Breast epithelium (tissue), 4 donors: ENCODE data around the gene CXCL11. TPM values are rescaled to one million over a fixed set of nuclear protein-coding genes. Genes with fewer than 3 reads are reported as not detected.

Experiments used
- DNase-seq, 2 donors: peaks; one replicate each; pipeline ENCODE4 v3.0.0-alpha.2; 2019; ENCODE audit warnings: low spot score in 2 of 2
- H3K27ac ChIP-seq, 2 donors: fragments of 200-600 bp; sonication (generic) in 1 of 2; one replicate each; pipeline ENCODE4 v1.5.1; 2016 to 2019; ENCODE audit warnings: mild to moderate bottlenecking in 1 of 2
- H3K27me3 ChIP-seq, 2 donors: fragments of 200-600 bp; sonication (generic) in 1 of 2; one replicate each; pipeline versions ENCODE4 v1.5.1 to v1.6.0; 2017 to 2019; ENCODE audit warnings: control low read depth in 1 of 2, mild to moderate bottlenecking in 1 of 2
- H3K36me3 ChIP-seq: fragments of 200-600 bp; one replicate; pipeline ENCODE4 v1.5.1; 2019
- H3K4me1 ChIP-seq, 2 donors: fragments of 200-600 bp; sonication (generic); one replicate each; pipeline ENCODE4 v1.5.1; 2016 to 2019; ENCODE audit warnings: control low read depth in 1 of 2
- H3K4me3 ChIP-seq, 3 donors: fragments of 200-600 bp; sonication (generic); 1 replicate in 2 of 3; 2 replicates in 1 of 3; pipeline ENCODE4 v1.5.1; 2016 to 2019; ENCODE audit warnings: mild to moderate bottlenecking in 3 of 3, moderate library complexity in 2 of 3
- H3K9me3 ChIP-seq, 2 donors: fragments of 200-600 bp; sonication (generic) in 1 of 2; one replicate each; pipeline ENCODE4 v1.5.1; 2016 to 2019; ENCODE audit warnings: control low read depth in 1 of 2
- CTCF ChIP-seq, 3 donors: fragments of 450-650 bp; IDR thresholded peaks; one replicate each; pipeline ENCODE4 v1.5.1; 2016 to 2017; ENCODE audit warnings: antibody characterized with exemption in 3 of 3, mild to moderate bottlenecking in 3 of 3, moderate library complexity in 3 of 3
- POLR2A ChIP-seq: fragments of 450-650 bp; IDR thresholded peaks from one replicate; pipeline ENCODE4 v1.6.1; 2016; ENCODE audit warnings: antibody characterized with exemption, mild to moderate bottlenecking, moderate library complexity
- POLR2AphosphoS5 ChIP-seq, 3 donors: sonication (generic); formaldehyde crosslinking; IDR thresholded peaks; one replicate each; pipeline ENCODE4 v1.6.1; 2017; ENCODE audit warnings: antibody characterized with exemption in 3 of 3
- intact Hi-C: fragments of 100-400 bp; cut with DNase I; formaldehyde crosslinking; loops from one replicate; pipeline ENCODE4 v1.15.1; 2023; ENCODE audit warnings: low total_unique reads
- total RNA-seq, 3 donors: library from RNA; depleted of rRNA; stranded (reverse); fragments of >200 nt; gene quantifications; one replicate each; pipeline ENCODE4 v1.1.0, GENCODE V29; 2016

The CXCL11 gene
- total RNA-seq, 3 donors from 2014 or later, result not detected

GRCh38 chr4:76061421-76061820, 25.6 kb upstream of the CXCL11 start:
- intact Hi-C loops, result no loop called here
- no peak for TF ChIP-seq POLR2AphosphoS5 (IDR thresholded peaks at IDR 0.05)
- no peak for TF ChIP-seq CTCF (IDR thresholded peaks at IDR 0.05)
- TF ChIP-seq POLR2A, result no peak
- no peak overlapping the region for H3K4me3 ChIP-seq

GRCh38 chr4:76060506-76060905, 24.6 kb upstream of the CXCL11 start:
- TF ChIP-seq POLR2AphosphoS5 (IDR thresholded peaks at IDR 0.05), result no peak
- TF ChIP-seq CTCF (IDR thresholded peaks at IDR 0.05), result no peak
- TF ChIP-seq POLR2A, result no peak
- Histone ChIP-seq H3K27me3 (no peaks in the 10 kb centered on the region), H3K9me3 (no peaks in the 10 kb centered on the region), H3K27ac (no peak overlapping the region), H3K4me3 (no peak overlapping the region), H3K36me3 (no peaks in the 10 kb centered on the region), H3K4me1 (no peaks in the 10 kb centered on the region)
- DNase-seq, result no peak
- intact Hi-C loops, result no loop called here

More at GRCh38 chr4:76061421-76061820, 25.6 kb upstream of the CXCL11 start:
- H3K27ac ChIP-seq, result no peak overlapping the region
- H3K9me3 ChIP-seq, result no peaks in the 10 kb centered on the region
- no peaks in the 10 kb centered on the region for H3K36me3 ChIP-seq
- H3K4me1 ChIP-seq, result no peaks in the 10 kb centered on the region
- no peak for DNase-seq
- H3K27me3 ChIP-seq, result no peaks in the 10 kb centered on the region

GRCh38 chr4:76059750-76060149, 23.9 kb upstream of the CXCL11 start:
- TF ChIP-seq POLR2AphosphoS5 (IDR thresholded peaks at IDR 0.05), result no peak
- no peak for TF ChIP-seq POLR2A
- no peak for TF ChIP-seq CTCF (IDR thresholded peaks at IDR 0.05)
- no peaks in the 10 kb centered on the region for H3K9me3 ChIP-seq
- intact Hi-C loops, result no loop called here
- H3K27me3 ChIP-seq, result no peaks in the 10 kb centered on the region
- no peak overlapping the region for H3K27ac ChIP-seq
- no peaks in the 10 kb centered on the region for H3K4me1 ChIP-seq
- no peak for DNase-seq
- no peaks in the 10 kb centered on the region for H3K36me3 ChIP-seq
- no peak overlapping the region for H3K4me3 ChIP-seq

- intact Hi-C loops, result no loop called here
- no peaks in the 10 kb centered on the region for H3K9me3 ChIP-seq
- H3K27me3 ChIP-seq, result no peaks in the 10 kb centered on the region
- TF ChIP-seq POLR2A (no peak), CTCF (IDR thresholded peaks at IDR 0.05) (no peak)
- H3K36me3 ChIP-seq, result no peaks in the 10 kb centered on the region
- no peaks in the 10 kb centered on the region for H3K4me1 ChIP-seq
- H3K4me3 ChIP-seq, result no peak overlapping the region
- H3K27ac ChIP-seq, result no peak overlapping the region
- DNase-seq, result no peak
Measured at GRCh38 chr4:76058888-76059426, 23.1 kb upstream of the CXCL11 start.

- no peaks in the 10 kb centered on the region for H3K27me3 ChIP-seq
- H3K9me3 ChIP-seq, result no peaks in the 10 kb centered on the region
- H3K4me1 ChIP-seq, result no peaks in the 10 kb centered on the region
- H3K36me3 ChIP-seq, result no peaks in the 10 kb centered on the region
- no peak overlapping the region for H3K27ac ChIP-seq
- intact Hi-C loops, result no loop called here
- no peak overlapping the region for H3K4me3 ChIP-seq
- TF ChIP-seq POLR2A (no peak), POLR2AphosphoS5 (IDR thresholded peaks at IDR 0.05) (no peak), CTCF (IDR thresholded peaks at IDR 0.05) (no peak)
- DNase-seq, result no peak
Measured at GRCh38 chr4:76058302-76058701, 22.4 kb upstream of the CXCL11 start.
